ENCODE measurements around the gene SOX12. TPM values are rescaled to one million over a fixed set of nuclear protein-coding genes. Genes with fewer than 3 reads are reported as not detected.
"Not testable (repeated sequence)": the region's sequence is repeated elsewhere in the genome, so short reads cannot be mapped to it uniquely, and the experiment has no call there.

SOX12 gene
- total and polyA plus RNA-seq, 2 experiments from 2014 or later, result 6.9 to 15.4 TPM

- peaks cover 32% of the 10 kb centered on the region for H3K79me2 ChIP-seq
- no peaks in the 10 kb centered on the region for H3K27me3 ChIP-seq
- H3K9me3 ChIP-seq (ENCODE audit: low read depth), result no peaks in the 10 kb centered on the region
- TF ChIP-seq CTCF (IDR thresholded peaks at IDR 0.05; ENCODE audit: poor library complexity) (no peak), EZH2phosphoT487 (IDR thresholded peaks at IDR 0.05; ENCODE audit: low read depth, severe bottlenecking, unreplicated experiment) (no peak), EZH2 (IDR thresholded peaks at IDR 0.05; ENCODE audit: borderline replicate concordance) (no peak)
- WGBS (ENCODE audit: low lambda C conversion rate, missing lambda C conversion rate), result 90% methylated on average over 4 of the region's 4 CpGs
- no peaks in the 10 kb centered on the region for H3K9me2 ChIP-seq (replicated peaks; ENCODE audit: insufficient read depth)
- peaks cover 35% of the 10 kb centered on the region for H4K20me1 ChIP-seq (ENCODE audit: insufficient read depth, poor library complexity, severe bottlenecking)
- H2AFZ ChIP-seq, result no peak overlapping the region
- H3K4me1 ChIP-seq (ENCODE audit: insufficient read depth), result peaks cover 5% of the 10 kb centered on the region
- H3K4me2 ChIP-seq, result no peak overlapping the region
- H3K27ac ChIP-seq, result peak overlapping the region; percentile 8
- no peaks in the 10 kb centered on the region for H3K36me3 ChIP-seq (replicated peaks; ENCODE audit: insufficient read depth, low read depth)
- H3K4me3 ChIP-seq, result no peak overlapping the region
- no peak for DNase-seq (ENCODE audit: low spot score)
Measured at GRCh38 chr20:329851-330232, 4.5 kb downstream of the SOX12 start.

- H3K9me2 ChIP-seq (replicated peaks; ENCODE audit: insufficient read depth), result no peaks in the 10 kb centered on the region
- TF ChIP-seq EZH2phosphoT487 (IDR thresholded peaks at IDR 0.05; ENCODE audit: low read depth, severe bottlenecking, unreplicated experiment) (no peak), EZH2 (IDR thresholded peaks at IDR 0.05; ENCODE audit: borderline replicate concordance) (no peak), CTCF (IDR thresholded peaks at IDR 0.05; ENCODE audit: poor library complexity) (peak; percentile 75)
- peaks cover 35% of the 10 kb centered on the region for H4K20me1 ChIP-seq (ENCODE audit: insufficient read depth, poor library complexity, severe bottlenecking)
- H3K4me3 ChIP-seq, result no peak overlapping the region
- H3K27me3 ChIP-seq, result no peaks in the 10 kb centered on the region
- no peaks in the 10 kb centered on the region for H3K36me3 ChIP-seq (replicated peaks; ENCODE audit: insufficient read depth, low read depth)
- peak overlapping the region; percentile 8 for H3K27ac ChIP-seq
- peaks cover 32% of the 10 kb centered on the region for H3K79me2 ChIP-seq
- peak; percentile 83 for DNase-seq (ENCODE audit: low spot score)
- H3K4me2 ChIP-seq, result no peak overlapping the region
- H2AFZ ChIP-seq, result no peak overlapping the region
- no peaks in the 10 kb centered on the region for H3K9me3 ChIP-seq (ENCODE audit: low read depth)
- 51% methylated on average over 16 of the region's 16 CpGs for WGBS (ENCODE audit: low lambda C conversion rate, missing lambda C conversion rate)
- peaks cover 5% of the 10 kb centered on the region for H3K4me1 ChIP-seq (ENCODE audit: insufficient read depth)
Measured at GRCh38 chr20:330233-331149, 5.1 kb downstream of the SOX12 start.

- no peak for DNase-seq (ENCODE audit: low spot score)
- H3K79me2 ChIP-seq, result peaks cover 4% of the 10 kb centered on the region
- no peak overlapping the region for H3K4me2 ChIP-seq
- no peaks in the 10 kb centered on the region for H3K4me1 ChIP-seq (ENCODE audit: insufficient read depth)
- H4K20me1 ChIP-seq (ENCODE audit: insufficient read depth, poor library complexity, severe bottlenecking), result peaks cover 13% of the 10 kb centered on the region
- no peaks in the 10 kb centered on the region for H3K9me3 ChIP-seq (ENCODE audit: low read depth)
- no peaks in the 10 kb centered on the region for H3K36me3 ChIP-seq (replicated peaks; ENCODE audit: insufficient read depth, low read depth)
- H3K9me2 ChIP-seq (replicated peaks; ENCODE audit: insufficient read depth), result no peaks in the 10 kb centered on the region
- H3K27ac ChIP-seq, result no peak overlapping the region
- H3K4me3 ChIP-seq, result no peak overlapping the region
- H2AFZ ChIP-seq, result no peak overlapping the region
- WGBS (ENCODE audit: low lambda C conversion rate, missing lambda C conversion rate), result 97% methylated on average over 8 of the region's 8 CpGs
- TF ChIP-seq EZH2phosphoT487 (IDR thresholded peaks at IDR 0.05; ENCODE audit: low read depth, severe bottlenecking, unreplicated experiment), result no peak
- no peak for TF ChIP-seq EZH2 (IDR thresholded peaks at IDR 0.05; ENCODE audit: borderline replicate concordance)
- TF ChIP-seq CTCF (IDR thresholded peaks at IDR 0.05; ENCODE audit: poor library complexity), result no peak
- H3K27me3 ChIP-seq, result no peaks in the 10 kb centered on the region
Measured at GRCh38 chr20:334578-334977, 9.2 kb downstream of the SOX12 start.

- DNase-seq (ENCODE audit: low spot score); H3K4me1 ChIP-seq (ENCODE audit: insufficient read depth); H3K4me3 ChIP-seq; H3K4me2 ChIP-seq; H4K20me1 ChIP-seq (ENCODE audit: insufficient read depth, poor library complexity, severe bottlenecking); H2AFZ ChIP-seq; H3K36me3 ChIP-seq (replicated peaks; ENCODE audit: insufficient read depth, low read depth); H3K9me3 ChIP-seq (ENCODE audit: low read depth); H3K27ac ChIP-seq; H3K27me3 ChIP-seq; H3K9me2 ChIP-seq (replicated peaks; ENCODE audit: insufficient read depth); H3K79me2 ChIP-seq: not testable (repeated sequence)
- 71% methylated on average over 1 of the region's 1 CpG for WGBS (ENCODE audit: low lambda C conversion rate, missing lambda C conversion rate)
Measured at GRCh38 chr20:336040-336439, 10.7 kb downstream of the SOX12 start.

Measured in hepatocyte (in vitro differentiated cells).